Stimulated activated CD8-positive, alpha-beta memory T cell treated with anti-CD3 and anti-CD28 coated beads, Interleukin-7, amount 100 ng/mL, for 48 hours (primary cell): ENCODE measurements around the gene MTA3.
"Not testable (repeated sequence)": the region's sequence is repeated elsewhere in the genome, so short reads cannot be mapped to it uniquely, and the experiment has no call there.

ENCODE experiments used
- DNase-seq, 2 donors: peaks; one replicate each; pipeline ENCODE4 v3.0.0-alpha.2; 2020; ENCODE audit warnings: low read depth in 1 of 2; ENCODE audit errors: extremely low read depth in 1 of 2

Gene MTA3

GRCh38 chr2:42724886-42725285 lies 156.5 kb downstream of the MTA3 start:
- DNase-seq: no peak

GRCh38 chr2:42725657-42726056 lies 157.2 kb downstream of the MTA3 start:
- no peak for DNase-seq

GRCh38 chr2:42726680-42727079 lies 158.2 kb downstream of the MTA3 start:
- no peak for DNase-seq

GRCh38 chr2:42731316-42731715 lies 162.9 kb downstream of the MTA3 start:
- DNase-seq: not testable (repeated sequence)

GRCh38 chr2:42733852-42734251 lies 165.4 kb downstream of the MTA3 start:
- DNase-seq: no peak

- no peak for DNase-seq
Measured at GRCh38 chr2:42736598-42737322, 168.3 kb downstream of the MTA3 start.

GRCh38 chr2:42741140-42741539 lies 172.7 kb downstream of the MTA3 start:
- no peak for DNase-seq

GRCh38 chr2:42742740-42743658 lies 174.6 kb downstream of the MTA3 start:
- no peak for DNase-seq

- DNase-seq: no peak
Measured at GRCh38 chr2:42743659-42743990, 175.2 kb downstream of the MTA3 start.

- no peak for DNase-seq
Measured at GRCh38 chr2:42744545-42745082, 176.2 kb downstream of the MTA3 start.

- DNase-seq: no peak
Measured at GRCh38 chr2:42747422-42747821, 179.0 kb downstream of the MTA3 start.

- no peak for DNase-seq
Measured at GRCh38 chr2:42748840-42749239, 180.4 kb downstream of the MTA3 start.

- DNase-seq: no peak
Measured at GRCh38 chr2:42752314-42752713, 183.9 kb downstream of the MTA3 start.

GRCh38 chr2:42752816-42753813 lies 184.7 kb downstream of the MTA3 start:
- DNase-seq: no peak

- DNase-seq: no peak
Measured at GRCh38 chr2:42754021-42754775, 185.8 kb downstream of the MTA3 start.

- no peak for DNase-seq
Measured at GRCh38 chr2:42754776-42755140, 186.3 kb downstream of the MTA3 start.

- no peak for DNase-seq
Measured at GRCh38 chr2:42755191-42755880, 186.9 kb downstream of the MTA3 start.

GRCh38 chr2:42756150-42756775 lies 187.8 kb downstream of the MTA3 start:
- no peak for DNase-seq

- no peak for DNase-seq
Measured at GRCh38 chr2:42756966-42757513, 188.6 kb downstream of the MTA3 start.
